GM19099 (cell line): ENCODE data around the gene AFAP1.

ENCODE experiments used
- POLR2A ChIP-seq: IDR thresholded peaks from 3 replicates; pipeline ENCODE4 v1.6.1; 2011; ENCODE audit warnings: low read depth; ENCODE audit not compliant: insufficient read length; ENCODE audit errors: extremely low read depth

Gene AFAP1

DNA sequence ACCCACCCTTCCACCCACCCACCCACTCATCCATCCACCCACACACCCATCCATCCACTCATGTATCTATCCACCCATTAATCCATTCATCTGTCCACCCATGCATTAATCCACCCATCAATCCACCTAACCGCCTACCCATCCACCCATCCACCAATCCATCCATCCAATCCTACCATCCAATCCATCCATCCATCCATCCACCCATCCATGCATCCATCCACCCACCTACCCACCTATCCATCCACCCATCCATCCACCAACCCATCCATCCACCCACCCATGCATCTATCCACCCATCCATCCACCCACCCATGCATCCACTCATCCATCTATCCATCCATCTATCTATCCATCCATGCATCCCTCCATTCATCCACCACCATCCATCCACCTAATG is 34.8 kb upstream of the AFAP1 start:
- TF ChIP-seq POLR2A = no peak

DNA sequence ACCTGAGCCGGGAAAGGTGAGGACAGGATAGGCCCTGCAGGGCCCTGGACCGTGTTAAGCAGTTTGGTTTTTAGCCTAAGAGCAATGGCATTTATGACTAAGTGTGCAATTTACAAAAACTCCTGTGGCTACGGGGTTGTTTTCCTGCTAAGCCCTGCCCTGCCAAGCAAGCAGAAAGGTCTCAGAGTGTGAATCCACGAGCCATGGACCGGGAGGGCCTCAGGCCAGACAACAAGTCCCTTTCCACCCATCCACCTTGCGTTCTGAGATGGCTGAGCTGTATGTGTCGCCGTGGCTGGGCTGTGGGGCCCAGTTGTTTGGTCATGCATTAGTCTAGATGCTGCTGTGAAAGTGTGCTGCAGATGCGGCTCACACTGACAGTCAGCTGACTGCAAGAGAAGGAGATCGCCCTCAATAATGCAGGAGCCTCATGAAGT is 33.9 kb upstream of the AFAP1 start:
- no peak for TF ChIP-seq POLR2A

DNA sequence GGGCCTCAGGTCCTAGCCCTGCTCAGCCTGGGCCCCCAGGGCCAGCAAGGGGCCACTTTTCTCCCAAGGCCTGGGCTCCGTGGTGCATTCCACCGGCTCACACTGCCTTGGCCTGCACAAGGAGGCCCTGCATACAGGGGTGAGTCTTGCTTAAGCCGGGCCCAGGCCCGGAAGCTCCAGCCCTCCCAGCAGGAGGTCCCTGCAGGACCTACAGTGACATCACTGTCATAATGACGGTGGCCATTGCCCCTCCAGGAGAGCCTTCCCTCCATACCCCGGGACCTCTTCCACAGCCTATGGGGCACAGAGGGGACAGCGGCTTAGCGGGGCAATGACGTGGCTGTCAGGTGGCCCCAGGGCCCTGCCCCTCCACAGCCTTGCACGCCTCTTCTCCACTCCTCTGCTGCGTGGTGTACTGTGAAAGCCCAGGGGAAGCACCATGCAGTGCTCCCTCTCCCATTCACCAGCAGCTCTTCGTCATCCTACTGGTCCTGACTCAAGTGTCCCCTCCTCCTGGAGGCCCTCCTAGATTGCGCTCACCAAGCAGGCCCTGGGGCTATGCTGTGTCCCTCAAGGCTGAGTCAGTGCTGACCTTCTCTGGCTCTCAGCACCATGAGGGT is 32.3 kb upstream of the AFAP1 start:
- TF ChIP-seq POLR2A = no peak

DNA sequence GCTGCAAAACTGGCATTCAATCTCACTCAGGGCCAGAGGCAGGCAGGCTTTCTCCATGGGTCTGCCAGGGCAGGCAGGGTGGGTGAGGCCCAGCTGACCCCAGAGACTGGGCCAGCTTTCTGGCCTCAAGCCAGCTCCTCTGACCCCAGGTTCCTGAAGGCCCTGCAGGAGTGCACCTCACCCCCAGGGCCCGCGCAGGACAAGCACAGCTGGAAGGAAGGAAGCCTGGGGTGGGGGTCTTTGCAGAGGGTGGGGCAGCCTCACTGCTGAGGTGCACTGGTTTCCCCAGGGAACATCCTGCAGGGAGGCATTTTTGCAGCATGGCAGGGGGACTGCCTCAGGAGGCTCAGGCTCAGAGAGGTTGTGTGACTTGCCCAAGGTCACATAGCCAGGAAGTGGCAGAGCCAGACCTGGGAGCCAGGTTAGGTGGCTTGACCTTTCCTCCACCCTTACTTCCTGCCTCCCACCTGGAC is 31.5 kb upstream of the AFAP1 start:
- TF ChIP-seq POLR2A = no peak

DNA sequence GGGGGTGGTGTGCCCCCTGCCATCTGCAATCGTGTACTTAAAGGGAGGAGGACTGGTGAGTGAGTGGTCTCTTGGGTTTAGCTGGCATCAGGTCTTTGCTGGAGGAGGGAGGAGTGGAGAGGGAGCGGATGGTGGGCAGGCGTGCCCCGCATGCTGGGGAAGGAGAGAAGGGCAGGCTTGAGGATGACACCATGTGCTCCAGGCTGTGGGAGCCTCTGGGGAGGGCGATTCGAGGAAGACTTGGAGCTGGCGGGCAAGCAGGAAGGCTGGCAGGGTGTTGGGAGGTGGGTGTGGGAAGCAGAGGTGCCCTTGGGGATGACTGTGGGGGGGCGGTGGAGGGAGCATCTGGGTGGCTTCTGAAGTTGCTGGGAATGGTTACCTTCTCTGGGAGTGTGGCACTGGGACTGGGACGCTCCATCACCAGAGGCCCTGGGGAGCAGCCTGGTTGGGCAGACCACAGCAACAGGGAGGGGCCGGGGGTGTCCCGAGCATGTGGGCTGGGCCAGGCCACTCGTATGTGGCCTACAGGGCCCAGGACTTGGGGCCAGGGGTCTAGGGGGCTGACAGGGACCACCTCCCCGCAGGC is 30.8 kb upstream of the AFAP1 start:
- no peak for TF ChIP-seq POLR2A

DNA sequence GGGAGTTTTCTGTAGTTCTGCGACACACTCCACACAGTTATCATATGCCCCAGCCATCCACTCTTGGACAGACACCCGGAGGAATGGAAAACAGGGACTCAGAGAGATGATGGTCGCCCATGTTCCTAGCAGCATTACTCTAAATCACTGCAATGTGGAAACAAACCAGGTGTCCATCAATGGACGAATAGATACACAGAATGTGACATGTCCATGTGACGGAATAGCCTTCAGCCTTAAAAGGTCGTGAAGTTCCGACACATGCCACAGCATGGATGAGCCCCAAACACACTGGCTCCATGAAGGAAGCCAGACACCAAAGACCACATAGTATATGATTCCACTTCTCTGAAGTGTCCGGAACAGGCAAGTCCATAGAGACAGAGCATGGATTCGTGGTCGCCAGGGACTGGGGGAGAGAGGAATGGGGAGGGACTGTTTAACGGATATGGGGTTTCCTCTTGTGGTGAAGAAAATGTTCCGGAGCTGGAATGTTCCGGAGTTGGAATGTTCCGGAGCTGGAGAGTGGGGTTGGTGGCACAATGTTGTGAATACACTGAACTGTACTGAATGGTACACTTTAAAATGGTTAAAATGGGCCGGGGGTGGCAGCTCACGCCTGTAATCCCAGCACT is 28.7 kb upstream of the AFAP1 start:
- TF ChIP-seq POLR2A = no peak

DNA sequence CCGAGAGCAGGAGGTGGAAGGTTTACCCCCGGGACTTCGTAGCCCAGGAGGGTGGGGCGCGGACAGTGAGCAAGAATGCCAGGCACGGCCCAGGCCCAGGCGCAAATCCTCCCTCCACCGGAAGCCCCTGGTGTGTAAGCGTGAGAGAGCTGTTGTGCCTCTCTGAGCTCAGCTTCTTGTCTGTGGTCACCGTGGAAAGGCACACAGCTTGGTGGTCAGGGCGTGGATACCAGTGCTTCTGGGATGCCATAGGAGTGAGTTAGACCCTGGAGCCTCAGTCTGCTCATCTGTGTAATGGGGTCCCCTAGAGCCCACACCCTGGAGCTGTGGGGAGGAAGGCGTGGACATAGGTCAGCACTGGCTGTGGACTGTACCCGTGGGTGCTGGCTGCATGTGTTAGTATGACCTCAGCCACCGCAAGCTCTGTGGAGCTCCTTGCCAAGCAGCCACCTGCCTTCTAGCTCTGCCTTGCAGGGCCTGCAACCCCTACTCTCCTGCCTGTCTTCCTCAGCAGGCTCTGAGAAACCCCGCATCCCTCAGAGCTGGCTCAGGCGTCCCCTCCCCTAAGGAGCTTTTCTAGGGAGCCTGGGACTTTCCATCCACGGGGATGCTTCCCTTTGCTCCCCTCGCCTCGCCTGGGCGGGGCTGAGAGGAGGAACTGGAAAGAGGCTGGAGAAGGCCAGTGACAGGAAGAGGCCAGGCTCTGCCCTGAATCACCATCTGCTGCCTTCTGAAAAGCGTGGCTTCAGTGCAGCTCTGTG is 28.0 kb upstream of the AFAP1 start:
- TF ChIP-seq POLR2A = no peak

DNA sequence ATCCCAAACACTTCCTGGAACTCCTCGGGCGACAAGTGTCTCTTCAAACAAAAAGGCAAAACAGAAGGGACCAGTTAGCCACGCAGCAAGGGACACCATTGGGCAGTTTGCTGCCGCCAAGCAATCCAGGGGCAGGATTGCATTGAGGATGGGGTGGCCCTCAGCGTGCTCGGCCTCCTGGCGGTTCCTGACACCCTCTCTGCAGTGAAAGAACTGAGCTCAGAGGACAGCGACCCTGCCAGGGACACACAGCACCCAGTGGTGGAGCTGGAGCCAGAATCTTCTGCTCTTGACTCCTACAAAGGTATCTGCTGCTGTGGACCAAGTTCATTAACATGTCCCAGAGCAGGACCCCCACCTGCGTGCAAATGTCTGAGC is 27.4 kb upstream of the AFAP1 start:
- no peak for TF ChIP-seq POLR2A

DNA sequence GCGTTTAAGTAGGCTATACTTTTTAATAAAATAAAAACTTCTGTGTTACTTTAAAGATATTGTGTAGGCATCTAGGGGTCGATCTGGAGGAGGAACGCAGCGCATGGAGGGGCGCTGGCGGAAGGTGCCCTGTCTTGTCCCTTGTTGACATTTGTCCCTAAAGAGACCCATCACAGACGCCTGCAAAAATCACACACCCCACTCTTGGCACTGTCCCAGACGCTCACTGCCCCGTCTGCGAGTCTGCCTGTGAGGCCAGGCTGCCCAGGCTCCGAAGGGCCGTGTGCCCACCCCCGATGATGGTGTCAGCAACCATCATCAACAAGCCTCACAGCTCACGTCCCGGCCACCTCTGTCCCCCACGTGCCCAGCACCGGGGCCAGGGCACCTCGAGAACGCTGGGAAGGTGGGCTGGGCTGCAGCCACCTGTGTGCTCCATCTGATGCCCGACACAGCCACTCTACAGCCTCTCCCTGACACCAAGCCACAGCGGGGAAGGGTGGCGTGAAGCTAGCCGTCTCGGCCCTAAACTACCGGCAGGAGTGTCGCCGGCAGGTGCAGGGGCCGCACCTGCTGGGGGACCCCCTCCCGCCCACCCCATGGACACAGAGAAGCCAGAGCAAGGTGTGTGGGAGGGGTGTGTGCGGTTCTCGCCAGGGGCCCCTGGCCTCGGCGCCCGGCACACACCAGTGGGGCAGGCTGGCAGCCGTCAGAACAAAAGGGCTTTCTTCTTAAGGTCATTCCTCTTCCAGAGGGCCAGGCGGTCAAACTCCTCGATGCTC is 26.8 kb upstream of the AFAP1 start:
- no peak for TF ChIP-seq POLR2A

DNA sequence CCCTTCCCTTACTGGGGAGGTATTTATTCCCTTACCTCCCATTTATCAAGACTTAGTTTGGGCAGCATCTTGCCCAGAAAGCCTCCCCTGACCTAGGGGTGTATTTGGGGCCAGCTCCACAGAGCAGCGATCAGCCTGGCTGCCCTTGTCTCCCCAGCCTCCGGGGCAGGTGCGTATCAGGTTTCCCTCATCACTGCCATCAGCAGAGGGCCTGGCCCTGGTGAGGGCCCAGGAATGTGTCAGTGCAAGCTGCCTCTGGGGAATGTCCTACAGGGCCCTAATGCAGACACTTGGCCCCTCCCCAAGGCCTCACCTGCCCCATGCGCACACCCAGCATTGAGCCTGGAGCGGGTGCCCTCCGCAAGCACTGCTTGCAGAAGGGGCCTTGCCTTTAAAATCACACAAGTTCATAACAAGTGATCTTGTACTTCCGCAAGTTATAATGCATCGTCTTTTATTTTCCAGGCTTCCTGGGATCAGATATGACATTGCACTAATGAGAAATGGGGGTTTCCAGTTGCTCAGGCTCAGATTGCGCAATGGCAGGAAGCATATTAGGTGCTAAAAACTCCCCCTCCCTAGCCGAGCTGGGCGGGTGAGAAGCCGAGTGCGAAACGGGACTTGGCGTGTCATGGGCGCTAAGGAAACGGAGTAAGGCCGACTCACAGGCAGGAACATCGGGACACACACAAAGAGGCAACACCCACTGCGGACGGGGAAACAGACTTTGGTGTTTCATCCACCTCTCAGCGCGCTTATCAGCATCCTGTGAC is 25.4 kb upstream of the AFAP1 start:
- TF ChIP-seq POLR2A = no peak

DNA sequence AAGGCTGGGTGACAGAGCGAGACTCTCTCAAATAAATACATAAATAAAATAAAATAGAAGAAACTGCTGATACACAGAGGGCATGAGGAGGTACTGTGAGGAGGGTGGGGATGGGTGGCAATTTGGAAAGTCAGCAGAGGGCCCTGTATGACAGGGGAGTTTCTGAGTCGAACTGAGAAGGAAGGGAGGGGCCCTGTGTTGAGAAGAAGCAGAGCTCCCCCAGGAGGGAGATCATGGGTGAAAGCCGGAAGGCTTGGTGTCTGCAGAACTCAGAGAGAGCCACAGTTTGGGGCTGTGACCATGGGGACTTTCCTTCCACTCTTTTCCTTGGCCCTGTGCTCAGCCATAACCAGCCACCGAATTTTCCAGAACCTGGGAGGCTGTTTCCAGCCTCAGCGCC is 24.8 kb upstream of the AFAP1 start:
- TF ChIP-seq POLR2A = no peak

DNA sequence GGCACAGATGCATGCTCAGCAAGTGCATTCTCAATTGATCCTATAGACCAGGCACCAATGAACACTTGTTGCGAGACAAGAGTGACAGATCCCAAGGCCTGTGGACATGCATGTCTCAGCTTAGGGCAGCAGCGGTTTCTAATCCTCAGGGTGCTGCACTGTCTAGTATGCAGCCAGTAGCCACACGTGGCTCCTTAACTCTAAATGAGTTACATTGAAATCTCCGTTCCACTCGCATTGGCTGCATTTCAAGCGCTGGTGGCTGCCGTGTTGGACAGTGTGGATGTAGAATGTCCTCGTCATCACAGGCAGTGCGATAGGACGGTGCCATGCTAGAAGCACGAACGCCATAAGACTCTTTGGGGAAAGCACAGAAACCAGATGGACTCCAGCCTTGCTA is 24.0 kb upstream of the AFAP1 start:
- TF ChIP-seq POLR2A = no peak

DNA sequence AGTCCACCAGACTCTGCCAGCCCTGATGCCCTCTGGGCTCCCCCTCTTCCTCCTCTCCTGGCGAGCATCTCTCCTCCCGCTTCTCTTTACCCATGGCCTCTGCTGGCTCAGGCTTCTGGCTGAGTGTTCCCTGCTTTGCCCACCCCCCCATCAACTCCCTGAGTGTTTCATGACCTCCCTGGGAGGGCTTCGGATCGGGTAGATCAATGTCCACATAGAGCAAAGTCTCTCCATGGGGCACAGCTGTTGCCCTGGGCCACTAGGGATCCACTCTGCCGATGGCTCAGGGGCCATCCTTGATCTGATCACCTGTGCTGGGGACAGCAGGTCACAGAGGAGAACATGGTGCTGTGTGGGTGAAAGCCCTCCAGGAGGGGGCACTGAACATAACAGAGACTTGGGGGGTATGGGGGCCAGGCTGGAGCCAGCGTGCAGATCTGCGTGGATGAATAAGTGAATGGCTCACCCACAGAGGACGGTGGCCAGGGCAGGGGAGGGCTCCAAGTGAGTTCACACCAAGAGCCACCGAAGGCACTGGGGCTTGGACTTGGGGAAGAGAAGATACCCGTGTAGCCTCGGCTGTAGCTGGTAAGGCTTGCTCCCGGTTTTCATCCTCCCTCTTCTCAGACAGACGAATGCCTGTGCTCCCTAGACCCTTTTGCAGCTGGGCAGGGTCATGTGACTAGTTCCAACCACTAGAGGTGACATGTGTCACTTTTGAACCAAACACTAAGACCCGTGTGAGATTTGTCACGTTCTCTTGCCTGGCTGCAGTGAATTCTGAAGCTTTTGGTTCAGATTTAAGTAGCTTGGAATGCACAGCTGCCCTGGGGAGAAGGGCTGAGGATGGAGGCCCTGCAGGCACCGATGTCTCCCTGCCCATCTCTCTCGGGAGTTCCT is 23.2 kb upstream of the AFAP1 start:
- TF ChIP-seq POLR2A = no peak
